Spleen (tissue), 7 donors: ENCODE results near the gene CTNND1.

Experiments used
- POLR2A ChIP-seq, 3 donors: fragments of 450-650 bp; IDR thresholded peaks; one replicate each; pipeline ENCODE4 v1.5.1; 2017; ENCODE audit warnings: antibody characterized with exemption in 3 of 3, mild to moderate bottlenecking in 1 of 3
- POLR2AphosphoS5 ChIP-seq, 3 donors: sonication (generic); formaldehyde crosslinking; IDR thresholded peaks; one replicate each; pipeline ENCODE4 v1.5.1; 2017; ENCODE audit warnings: antibody characterized with exemption in 3 of 3
- TF ChIP-seq, protein P1 (sequence below), 11 experiments: fragments of 200-600 bp in 7 of 11; fragments of 450-650 bp in 4 of 11; sonication (generic) in 4 of 11; IDR thresholded peaks in 8 of 11; conservative IDR thresholded peaks in 3 of 11; 1 replicate in 7 of 11; 2 replicates in 4 of 11; pipeline versions ENCODE4 v1.4.0 to v1.8.0; 2016 to 2021; ENCODE audit warnings: antibody characterized with exemption in 11 of 11, inconsistent platforms in 4 of 11, mild to moderate bottlenecking in 1 of 11
- donor health status: DM: no; HTN: no; CAD: no; lungs with moderate emphysema.
- donor health status: DM: no; HTN: no; CAD: no.
- donor health status: DM: no; HTN: no; CAD: no.

DNA sequence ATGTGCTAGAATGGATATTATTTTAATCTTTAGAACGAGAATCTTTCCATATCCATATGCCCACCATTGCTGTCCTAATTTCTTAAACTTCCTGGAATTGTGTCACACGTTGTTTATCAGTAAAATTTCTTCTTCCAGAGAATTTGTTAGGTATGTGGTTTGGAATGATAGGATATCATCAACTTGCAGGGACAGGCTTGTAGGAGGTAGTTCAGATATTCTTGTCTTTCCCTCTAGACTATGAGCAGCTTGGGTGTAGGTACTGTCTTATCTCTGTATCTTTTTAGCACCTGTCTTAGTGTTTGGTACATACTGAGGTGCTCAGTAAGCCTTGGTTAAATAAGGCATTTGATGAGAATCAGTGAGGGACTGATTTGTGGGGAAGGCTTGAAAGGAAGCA is 3.4 kb downstream of the CTNND1 start:
- TF ChIP-seq, protein P1, sequence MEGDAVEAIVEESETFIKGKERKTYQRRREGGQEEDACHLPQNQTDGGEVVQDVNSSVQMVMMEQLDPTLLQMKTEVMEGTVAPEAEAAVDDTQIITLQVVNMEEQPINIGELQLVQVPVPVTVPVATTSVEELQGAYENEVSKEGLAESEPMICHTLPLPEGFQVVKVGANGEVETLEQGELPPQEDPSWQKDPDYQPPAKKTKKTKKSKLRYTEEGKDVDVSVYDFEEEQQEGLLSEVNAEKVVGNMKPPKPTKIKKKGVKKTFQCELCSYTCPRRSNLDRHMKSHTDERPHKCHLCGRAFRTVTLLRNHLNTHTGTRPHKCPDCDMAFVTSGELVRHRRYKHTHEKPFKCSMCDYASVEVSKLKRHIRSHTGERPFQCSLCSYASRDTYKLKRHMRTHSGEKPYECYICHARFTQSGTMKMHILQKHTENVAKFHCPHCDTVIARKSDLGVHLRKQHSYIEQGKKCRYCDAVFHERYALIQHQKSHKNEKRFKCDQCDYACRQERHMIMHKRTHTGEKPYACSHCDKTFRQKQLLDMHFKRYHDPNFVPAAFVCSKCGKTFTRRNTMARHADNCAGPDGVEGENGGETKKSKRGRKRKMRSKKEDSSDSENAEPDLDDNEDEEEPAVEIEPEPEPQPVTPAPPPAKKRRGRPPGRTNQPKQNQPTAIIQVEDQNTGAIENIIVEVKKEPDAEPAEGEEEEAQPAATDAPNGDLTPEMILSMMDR (IDR thresholded peaks at IDR 0.05 in 8 of 11, conservative IDR thresholded peaks at IDR 0.05 in 3 of 11): no peak
- TF ChIP-seq POLR2AphosphoS5 (IDR thresholded peaks at IDR 0.05): no peak
- TF ChIP-seq POLR2A (IDR thresholded peaks at IDR 0.05): no peak
